ENCODE data around the gene ADAMTSL1. TPM values are rescaled to one million over a fixed set of nuclear protein-coding genes. Genes with fewer than 3 reads are reported as not detected.

The ADAMTSL1 gene
- total and polyA plus RNA-seq, 2 experiments from 2014 or later, result 2.3 to 5.0 TPM

DNA sequence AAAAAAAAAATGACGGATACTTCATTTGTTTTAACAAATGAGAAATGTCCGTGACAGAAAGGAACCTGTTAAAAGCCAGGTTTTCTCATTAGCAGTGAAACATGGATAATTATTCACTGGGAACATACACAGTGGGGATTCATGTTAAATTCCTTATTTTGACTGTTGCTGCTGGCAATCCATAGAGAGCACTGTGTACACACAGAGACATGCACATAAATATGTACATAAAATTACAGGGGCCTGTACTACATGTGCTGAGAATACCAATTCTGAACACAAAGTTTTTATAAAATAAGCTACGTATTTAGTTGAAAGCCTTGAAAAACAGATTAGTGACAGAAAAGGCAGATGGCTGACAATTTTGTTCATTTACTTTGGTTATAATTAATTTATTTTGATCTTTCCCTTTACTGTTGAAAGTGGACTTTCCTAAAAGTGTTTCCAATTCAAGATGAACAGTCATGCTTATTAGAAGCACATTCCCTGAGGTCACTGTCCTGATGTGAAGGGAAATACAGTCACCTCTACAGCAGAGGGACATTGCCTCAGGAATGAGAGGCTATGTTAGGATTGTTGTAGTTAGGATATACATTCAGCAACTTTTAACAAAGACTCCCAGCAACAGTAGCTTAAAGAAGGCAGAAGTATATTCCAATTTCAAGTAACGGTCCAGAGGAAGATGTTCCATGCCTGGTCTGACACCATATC lies 392.3 kb downstream of the ADAMTSL1 start (continued):
- TF ChIP-seq, protein P1, sequence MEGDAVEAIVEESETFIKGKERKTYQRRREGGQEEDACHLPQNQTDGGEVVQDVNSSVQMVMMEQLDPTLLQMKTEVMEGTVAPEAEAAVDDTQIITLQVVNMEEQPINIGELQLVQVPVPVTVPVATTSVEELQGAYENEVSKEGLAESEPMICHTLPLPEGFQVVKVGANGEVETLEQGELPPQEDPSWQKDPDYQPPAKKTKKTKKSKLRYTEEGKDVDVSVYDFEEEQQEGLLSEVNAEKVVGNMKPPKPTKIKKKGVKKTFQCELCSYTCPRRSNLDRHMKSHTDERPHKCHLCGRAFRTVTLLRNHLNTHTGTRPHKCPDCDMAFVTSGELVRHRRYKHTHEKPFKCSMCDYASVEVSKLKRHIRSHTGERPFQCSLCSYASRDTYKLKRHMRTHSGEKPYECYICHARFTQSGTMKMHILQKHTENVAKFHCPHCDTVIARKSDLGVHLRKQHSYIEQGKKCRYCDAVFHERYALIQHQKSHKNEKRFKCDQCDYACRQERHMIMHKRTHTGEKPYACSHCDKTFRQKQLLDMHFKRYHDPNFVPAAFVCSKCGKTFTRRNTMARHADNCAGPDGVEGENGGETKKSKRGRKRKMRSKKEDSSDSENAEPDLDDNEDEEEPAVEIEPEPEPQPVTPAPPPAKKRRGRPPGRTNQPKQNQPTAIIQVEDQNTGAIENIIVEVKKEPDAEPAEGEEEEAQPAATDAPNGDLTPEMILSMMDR (conservative IDR thresholded peaks at IDR 0.05; ENCODE audit: low read depth in 2 of 2), result no peak
- TF ChIP-seq ZNF114 (CRISPR knock-in tag; IDR thresholded peaks at IDR 0.05) (no peak), CREB1 (CRISPR knock-in tag; IDR thresholded peaks at IDR 0.05; ENCODE audit: low read depth) (no peak), JUNB (IDR thresholded peaks at IDR 0.05; ENCODE audit: unreplicated experiment) (no peak)
- TF ChIP-seq, protein P2, sequence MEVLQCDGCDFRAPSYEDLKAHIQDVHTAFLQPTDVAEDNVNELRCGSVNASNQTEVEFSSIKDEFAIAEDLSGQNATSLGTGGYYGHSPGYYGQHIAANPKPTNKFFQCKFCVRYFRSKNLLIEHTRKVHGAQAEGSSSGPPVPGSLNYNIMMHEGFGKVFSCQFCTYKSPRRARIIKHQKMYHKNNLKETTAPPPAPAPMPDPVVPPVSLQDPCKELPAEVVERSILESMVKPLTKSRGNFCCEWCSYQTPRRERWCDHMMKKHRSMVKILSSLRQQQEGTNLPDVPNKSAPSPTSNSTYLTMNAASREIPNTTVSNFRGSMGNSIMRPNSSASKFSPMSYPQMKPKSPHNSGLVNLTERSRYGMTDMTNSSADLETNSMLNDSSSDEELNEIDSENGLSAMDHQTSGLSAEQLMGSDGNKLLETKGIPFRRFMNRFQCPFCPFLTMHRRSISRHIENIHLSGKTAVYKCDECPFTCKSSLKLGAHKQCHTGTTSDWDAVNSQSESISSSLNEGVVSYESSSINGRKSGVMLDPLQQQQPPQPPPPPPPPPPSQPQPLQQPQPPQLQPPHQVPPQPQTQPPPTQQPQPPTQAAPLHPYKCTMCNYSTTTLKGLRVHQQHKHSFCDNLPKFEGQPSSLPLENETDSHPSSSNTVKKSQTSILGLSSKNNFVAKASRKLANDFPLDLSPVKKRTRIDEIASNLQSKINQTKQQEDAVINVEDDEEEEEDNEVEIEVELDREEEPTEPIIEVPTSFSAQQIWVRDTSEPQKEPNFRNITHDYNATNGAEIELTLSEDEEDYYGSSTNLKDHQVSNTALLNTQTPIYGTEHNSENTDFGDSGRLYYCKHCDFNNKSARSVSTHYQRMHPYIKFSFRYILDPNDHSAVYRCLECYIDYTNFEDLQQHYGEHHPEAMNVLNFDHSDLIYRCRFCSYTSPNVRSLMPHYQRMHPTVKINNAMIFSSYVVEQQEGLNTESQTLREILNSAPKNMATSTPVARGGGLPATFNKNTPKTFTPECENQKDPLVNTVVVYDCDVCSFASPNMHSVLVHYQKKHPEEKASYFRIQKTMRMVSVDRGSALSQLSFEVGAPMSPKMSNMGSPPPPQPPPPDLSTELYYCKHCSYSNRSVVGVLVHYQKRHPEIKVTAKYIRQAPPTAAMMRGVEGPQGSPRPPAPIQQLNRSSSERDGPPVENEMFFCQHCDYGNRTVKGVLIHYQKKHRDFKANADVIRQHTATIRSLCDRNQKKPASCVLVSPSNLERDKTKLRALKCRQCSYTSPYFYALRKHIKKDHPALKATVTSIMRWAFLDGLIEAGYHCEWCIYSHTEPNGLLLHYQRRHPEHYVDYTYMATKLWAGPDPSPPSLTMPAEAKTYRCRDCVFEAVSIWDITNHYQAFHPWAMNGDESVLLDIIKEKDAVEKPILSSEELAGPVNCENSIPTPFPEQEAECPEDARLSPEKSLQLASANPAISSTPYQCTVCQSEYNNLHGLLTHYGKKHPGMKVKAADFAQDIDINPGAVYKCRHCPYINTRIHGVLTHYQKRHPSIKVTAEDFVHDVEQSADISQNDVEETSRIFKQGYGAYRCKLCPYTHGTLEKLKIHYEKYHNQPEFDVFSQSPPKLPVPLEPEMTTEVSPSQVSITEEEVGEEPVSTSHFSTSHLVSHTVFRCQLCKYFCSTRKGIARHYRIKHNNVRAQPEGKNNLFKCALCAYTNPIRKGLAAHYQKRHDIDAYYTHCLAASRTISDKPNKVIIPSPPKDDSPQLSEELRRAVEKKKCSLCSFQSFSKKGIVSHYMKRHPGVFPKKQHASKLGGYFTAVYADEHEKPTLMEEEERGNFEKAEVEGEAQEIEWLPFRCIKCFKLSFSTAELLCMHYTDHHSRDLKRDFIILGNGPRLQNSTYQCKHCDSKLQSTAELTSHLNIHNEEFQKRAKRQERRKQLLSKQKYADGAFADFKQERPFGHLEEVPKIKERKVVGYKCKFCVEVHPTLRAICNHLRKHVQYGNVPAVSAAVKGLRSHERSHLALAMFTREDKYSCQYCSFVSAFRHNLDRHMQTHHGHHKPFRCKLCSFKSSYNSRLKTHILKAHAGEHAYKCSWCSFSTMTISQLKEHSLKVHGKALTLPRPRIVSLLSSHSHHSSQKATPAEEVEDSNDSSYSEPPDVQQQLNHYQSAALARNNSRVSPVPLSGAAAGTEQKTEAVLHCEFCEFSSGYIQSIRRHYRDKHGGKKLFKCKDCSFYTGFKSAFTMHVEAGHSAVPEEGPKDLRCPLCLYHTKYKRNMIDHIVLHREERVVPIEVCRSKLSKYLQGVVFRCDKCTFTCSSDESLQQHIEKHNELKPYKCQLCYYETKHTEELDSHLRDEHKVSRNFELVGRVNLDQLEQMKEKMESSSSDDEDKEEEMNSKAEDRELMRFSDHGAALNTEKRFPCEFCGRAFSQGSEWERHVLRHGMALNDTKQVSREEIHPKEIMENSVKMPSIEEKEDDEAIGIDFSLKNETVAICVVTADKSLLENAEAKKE (CRISPR knock-in tag; IDR thresholded peaks at IDR 0.05), result no peak

DNA sequence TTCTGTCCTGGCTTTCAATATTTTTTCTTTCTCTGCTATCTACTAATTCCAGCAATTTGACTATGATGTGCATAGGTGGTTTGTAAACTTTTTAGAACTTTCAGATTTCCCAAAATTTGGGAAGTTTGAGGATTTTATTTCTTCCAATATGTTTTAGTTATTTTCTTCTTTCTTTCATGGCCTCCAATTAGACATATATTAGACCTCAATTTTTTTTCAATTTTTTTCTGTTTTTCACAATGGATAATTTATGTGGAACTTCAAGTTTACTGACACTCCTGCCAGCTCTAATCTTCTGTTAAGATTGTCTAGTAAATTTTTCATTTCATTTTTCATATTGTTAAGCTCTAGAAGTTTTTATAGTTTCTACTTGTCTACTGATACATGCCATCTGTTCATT lies 395.8 kb downstream of the ADAMTSL1 start:
- Histone ChIP-seq H3K27me3 (ENCODE audit: insufficient read depth) (no peaks in the 10 kb centered on the region), H4K20me1 (replicated peaks; ENCODE audit: insufficient read depth) (no peaks in the 10 kb centered on the region; the same call in 1 of the 2 replicates), H3K4me1 (ENCODE audit: insufficient read depth) (no peaks in the 10 kb centered on the region), H3K4me2 (no peak overlapping the region), H3K4me3 (no peak overlapping the region), H3K36me3 (ENCODE audit: insufficient read depth) (no peaks in the 10 kb centered on the region), H3K79me2 (replicated peaks; ENCODE audit: insufficient read depth) (no peaks in the 10 kb centered on the region), H3K27ac (ENCODE audit: low read depth) (no peak overlapping the region), H2AFZ (no peak overlapping the region), H3K9me2 (ENCODE audit: insufficient read depth) (no peaks in the 10 kb centered on the region), H3F3A (replicated peaks; ENCODE audit: low read depth) (no peaks in the 10 kb centered on the region)
- Mint-ChIP-seq H3K27ac (no peak overlapping the region), H3K9me3 (peaks cover 5% of the 10 kb centered on the region; the same call in 1 of the 3 replicates), H3K4me3 (no peak overlapping the region), H3K27me3 (ENCODE audit: insufficient read depth, low read depth, poor library complexity) (peaks cover 2% of the 10 kb centered on the region), H3K4me1 (no peaks in the 10 kb centered on the region), H3K36me3 (ENCODE audit: low read depth) (no peaks in the 10 kb centered on the region)
- no peak for ATAC-seq
- DNase-seq (ENCODE audit: low spot score), result no peak
- TF ChIP-seq, protein P2 (CRISPR knock-in tag; IDR thresholded peaks at IDR 0.05), result no peak
- TF ChIP-seq EZH2 (IDR thresholded peaks at IDR 0.05; ENCODE audit: low read depth, unreplicated experiment) (no peak), ZNF331 (CRISPR knock-in tag; IDR thresholded peaks at IDR 0.05; ENCODE audit: low read depth) (no peak), CREB1 (CRISPR knock-in tag; IDR thresholded peaks at IDR 0.05; ENCODE audit: low read depth) (no peak)
